HG02870 (cell line): ENCODE results near the gene CDH12.
"Not testable (repeated sequence)": the region's sequence is repeated elsewhere in the genome, so short reads cannot be mapped to it uniquely, and the experiment has no call there.

Experiments
- ATAC-seq: cut with Tn5 transposase; IDR thresholded peaks from one replicate; pipeline ENCODE4 v1.9.1; 2021; ENCODE audit warnings: mild to moderate bottlenecking, moderate library complexity; ENCODE audit not compliant: unreplicated experiment

Gene CDH12

DNA sequence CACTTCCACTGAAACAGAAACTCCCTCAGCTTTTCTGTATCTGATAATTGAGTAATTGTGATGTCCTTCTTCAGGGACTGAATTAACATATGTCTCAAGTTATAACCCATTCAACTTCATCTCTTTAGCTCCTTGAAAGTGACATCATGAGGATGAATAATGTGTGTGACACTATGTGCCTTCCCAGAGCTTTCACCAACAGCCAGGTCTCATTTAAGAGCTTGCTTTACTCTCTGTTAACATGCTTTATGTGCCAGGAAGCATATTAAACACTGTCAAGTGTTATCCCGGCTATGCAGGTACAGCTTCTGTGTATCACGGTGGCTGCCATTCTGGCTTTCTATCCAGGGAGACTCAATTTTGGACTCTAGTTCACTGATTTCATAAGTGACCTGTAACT, 799.9 kb downstream of the CDH12 start:
- no peak for ATAC-seq

DNA sequence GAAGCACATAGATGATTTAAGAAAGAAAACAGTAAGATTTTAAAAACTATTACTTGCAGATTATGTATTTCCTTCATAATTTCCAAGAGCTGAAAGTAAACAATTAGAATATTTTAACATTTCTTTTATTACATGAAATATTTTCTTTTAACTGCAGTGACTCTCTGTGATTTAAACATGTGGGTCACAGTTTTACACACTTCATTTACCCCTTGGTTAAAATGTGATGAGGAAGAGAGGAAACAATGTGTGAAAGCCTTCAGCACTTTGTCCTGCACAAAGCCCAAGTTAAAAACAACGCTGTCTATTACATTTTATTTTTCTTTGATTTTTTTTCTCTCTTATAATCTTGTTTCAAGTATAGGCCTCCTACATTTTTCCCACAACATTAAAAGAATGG, 801.3 kb downstream of the CDH12 start:
- ATAC-seq = no peak

DNA sequence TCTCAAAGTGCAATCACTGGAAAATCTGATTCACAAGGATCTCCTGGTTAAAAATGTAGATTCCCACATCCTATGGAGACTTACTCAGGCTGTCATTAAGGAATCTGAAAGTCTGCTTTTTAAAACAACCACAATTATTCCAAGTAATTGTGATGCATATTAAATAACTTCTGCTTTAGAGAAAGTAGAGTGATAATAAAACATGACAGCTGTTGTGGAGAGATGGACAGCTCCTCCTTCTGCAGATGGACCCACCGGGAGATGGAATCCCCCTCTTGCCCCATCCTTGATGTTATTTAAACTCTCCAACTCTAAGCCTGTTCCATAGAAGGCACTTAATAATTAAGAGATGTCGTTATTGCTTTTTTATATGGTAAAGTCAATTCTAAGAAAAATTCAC, 802.2 kb downstream of the CDH12 start:
- no peak for ATAC-seq

DNA sequence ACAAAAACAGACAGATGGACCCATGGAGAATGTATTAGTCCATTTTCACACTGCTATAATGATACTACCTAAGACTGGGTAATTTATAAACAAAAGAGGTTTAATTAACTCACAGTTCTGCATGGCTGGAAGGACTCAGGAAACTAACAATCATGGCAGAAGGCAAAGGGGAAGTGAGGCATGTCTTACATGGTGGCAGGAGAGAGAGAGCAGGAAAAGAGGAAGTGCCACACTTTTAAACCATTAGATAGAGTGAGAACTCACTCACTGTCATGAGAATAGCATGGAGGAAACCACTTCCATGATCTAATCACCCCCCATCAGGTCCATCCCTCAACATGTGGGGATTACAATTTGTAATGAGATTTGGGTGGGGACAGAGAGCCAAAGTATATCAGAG, 808.9 kb downstream of the CDH12 start:
- ATAC-seq = no peak

DNA sequence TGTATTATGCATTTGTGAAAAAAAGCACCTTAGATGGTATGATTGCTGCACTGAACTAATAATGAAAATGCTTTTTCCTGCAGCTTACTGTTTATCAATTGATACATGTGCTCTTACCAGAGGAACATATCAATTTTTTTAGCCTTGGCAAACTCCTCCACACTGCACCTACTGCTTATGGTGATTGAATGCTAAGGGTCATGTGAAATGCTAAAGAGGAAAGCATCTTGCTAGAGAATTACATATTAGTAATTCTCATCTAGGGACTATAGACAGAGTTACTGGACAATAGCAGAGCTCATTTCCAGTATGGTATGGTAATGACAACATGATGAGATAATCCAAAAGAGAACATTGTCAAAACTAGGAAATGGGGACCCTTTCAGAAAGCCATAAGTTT, 817.1 kb downstream of the CDH12 start:
- ATAC-seq = no peak

DNA sequence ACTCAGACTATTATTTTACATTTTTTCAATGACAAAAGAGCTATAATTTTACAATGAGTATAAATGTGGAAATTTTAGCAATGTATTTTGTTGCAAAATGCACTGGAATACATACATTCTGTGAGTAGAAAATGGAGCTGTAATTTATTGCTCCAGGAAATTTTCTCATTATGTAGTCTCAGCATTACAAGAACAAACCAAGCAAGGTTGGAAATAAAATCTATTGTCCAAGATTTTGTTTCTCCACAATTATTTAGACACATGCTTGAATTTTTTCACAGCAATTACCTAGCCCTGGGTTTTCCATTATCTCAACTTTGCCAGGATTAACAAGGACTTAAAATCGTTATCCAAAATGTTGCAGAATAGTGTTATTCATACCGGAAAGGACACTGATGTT, 820.1 kb downstream of the CDH12 start:
- no peak for ATAC-seq

DNA sequence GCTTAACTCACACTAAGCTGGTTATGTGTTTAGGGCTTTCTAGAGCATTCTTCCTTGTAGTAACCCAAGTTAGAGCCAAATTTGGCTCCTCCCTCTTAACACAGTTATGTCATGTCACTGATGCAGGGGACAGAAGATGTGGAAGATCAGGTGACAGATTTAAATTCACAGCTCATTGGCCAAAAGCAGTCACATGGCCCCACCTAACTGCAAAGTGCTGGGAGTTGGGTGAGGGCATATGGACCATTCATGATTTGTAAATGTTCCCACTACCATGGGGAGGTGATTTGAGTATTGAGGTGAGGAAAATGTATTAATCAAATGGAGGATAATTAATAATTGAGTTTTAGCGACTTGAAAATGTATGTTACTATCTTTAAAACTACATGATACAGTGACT, 829.4 kb downstream of the CDH12 start:
- ATAC-seq = no peak

DNA sequence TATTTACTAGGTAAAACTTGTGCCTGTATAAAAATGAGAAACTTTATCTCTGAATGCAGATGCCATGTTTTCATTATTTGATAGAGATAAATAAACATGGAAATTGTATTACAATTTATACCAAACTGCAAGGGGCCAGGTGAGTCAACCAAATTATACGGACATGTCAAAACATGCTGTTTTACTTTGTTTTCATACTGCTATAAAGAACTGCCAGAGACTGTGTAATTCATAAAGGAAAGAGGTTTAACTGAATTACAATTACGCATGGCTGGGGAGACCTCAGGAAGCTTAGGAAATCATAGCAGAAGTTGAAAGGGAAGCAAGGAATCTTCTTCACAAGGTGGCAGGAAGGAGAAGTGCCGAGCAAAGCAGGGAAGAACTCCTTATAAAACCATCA, 840.3 kb downstream of the CDH12 start:
- ATAC-seq = not testable (repeated sequence)

DNA sequence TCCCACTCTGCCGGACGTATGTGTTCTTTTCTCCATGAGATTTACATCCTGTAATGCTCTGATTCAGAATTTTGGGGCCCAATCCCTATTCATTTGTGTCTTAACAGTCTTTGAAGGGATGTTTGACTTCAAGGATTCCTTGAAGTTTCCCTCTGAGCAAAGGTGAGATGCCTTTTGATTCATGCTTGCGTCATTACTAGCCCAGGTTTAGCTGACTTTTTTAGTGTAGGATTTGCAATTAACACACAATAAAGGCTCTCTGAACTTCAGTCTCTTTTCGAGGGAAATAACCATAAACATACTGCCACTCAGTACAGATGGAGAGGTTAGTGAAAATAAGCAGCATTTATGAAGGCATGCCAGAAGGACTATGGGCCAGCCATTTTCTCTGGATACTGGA, 842.3 kb downstream of the CDH12 start:
- not testable (repeated sequence) for ATAC-seq

DNA sequence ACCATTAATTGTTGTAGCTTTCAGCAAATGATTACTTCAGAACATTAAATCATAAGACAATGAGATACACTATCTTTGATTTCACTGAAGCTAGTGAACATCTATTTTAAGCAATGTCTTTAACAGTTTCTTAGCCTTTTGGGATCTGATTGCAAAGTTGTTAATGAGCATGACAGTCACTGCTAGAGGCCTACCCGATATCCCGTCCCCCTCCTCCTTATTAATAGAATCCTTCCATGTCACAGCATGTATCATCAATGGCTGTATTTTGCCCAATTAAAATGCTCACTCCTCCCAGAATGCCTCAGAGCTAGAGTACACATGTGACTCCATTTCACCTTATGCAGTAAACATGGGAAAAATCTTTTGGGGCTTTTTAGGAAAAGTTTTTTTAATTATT, 852.0 kb downstream of the CDH12 start:
- ATAC-seq = not testable (repeated sequence)

DNA sequence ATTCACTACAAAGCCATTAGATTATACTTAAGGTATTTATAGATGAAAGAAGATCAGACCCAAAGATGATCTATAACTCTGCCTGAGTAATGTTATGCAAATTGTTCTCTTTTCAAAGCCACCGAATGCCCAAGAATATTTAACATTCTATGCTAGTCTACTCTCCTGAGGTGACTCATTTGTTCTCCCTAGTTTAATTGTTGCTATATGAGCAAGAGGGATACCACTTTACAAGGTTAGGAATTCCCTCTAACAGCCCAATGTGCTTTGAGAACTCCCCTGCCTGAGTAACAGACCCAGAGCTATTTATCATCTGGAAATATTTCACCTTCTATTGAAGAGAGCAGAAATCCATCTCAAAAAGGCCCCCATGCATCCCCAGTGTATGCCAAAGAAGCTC, 867.3 kb downstream of the CDH12 start:
- not testable (repeated sequence) for ATAC-seq

DNA sequence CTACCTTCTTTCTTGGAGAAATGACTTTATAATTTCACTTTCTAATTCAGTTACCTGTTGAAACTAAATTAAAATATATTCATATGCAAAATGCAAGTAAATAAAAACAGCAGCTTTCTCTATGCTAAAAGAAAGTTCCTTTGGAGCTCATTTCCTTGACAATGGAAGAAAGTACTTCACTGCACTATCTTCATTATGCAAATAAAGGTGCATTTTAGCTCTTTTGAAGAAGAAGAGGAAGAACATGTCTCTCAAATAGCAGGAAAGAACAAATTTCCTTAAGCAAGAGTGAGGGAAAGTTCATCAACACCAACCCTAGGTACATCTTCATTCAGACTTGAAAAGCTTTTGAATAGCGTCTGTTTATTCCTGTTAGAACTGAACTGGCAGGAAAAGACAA, 901.6 kb downstream of the CDH12 start:
- ATAC-seq = not testable (repeated sequence)

DNA sequence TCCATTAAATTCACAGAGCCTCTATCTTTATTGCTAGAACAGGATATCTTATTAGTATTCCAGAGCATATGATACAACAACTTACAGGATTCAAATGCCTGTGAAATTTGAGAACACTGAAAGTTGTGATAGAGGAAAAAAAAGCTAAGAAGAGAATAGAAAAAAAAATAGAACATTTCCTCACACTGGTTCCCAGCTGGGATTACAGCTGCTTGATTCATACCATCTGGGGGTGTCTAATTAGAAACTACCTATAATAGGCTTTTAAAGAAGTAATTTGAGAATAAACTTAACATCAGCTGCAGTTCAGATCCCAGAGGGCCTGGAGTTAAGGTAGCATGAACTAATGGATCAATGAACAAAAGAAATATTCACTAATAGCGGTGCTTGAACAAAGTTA, 922.0 kb downstream of the CDH12 start:
- no peak for ATAC-seq

DNA sequence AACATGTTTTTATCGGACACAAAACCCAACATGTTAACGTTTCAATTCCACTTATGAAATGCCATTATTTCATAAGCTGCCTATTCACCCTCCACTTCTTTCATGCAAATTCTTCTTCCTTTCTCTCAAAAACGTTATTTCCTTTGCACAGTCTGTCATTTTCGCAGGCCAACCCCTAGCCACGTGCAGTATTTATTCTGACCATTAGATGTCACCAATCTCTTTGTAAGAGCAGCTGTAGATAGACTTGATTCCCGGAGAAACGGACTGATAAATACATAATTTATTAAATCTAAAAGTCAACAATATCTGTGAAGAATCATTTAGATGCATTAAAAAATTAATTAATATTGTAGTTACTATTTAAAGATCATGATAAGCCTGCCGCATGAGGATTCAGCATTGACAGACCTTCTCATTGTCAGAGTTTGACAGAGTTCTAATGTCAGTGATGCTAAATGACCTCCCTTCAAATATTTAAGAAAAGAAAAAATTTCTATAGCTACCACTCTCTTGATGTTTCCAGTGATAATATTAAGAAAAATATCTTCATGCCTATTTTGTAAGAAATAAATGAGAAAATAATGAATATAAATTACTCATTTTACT, 933.6 kb downstream of the CDH12 start:
- peak; percentile 96 for ATAC-seq

DNA sequence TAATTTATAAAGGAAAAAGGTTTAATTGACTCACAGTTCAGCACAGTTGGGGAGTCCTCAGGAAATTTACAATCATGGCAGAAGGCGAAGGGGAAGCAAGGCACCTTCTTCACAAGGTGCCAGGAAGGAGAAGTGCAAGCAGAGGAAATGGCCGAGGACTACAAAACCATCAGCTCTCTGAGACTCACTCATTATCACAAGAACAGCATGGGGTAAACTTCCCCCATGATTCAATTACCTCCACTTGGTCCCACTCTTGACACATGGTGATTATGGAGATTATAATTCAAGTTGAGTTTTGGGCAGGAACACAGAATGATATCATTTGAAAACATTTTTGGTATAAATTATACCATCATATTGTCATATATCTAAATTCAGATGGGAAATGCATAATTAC, 934.7 kb downstream of the CDH12 start:
- ATAC-seq = no peak

DNA sequence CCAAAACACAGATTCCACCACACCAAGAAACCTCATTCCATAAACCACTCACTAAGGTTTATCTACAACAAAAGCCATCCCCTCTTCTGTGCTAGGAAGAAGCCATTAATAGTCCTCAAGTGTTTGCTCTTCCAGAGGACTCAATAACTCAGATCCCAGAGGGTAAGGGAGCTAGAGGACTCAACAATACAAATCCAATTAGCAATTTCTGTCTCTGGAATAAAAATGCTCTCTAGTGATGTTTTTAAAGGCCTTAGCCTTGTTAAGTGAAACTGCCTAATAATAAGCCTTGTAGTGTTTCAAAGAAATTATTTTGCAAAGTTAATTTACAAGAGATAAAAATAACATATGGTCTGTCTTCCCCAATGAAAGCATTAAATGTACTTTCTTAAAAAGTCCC, 942.4 kb downstream of the CDH12 start:
- no peak for ATAC-seq

DNA sequence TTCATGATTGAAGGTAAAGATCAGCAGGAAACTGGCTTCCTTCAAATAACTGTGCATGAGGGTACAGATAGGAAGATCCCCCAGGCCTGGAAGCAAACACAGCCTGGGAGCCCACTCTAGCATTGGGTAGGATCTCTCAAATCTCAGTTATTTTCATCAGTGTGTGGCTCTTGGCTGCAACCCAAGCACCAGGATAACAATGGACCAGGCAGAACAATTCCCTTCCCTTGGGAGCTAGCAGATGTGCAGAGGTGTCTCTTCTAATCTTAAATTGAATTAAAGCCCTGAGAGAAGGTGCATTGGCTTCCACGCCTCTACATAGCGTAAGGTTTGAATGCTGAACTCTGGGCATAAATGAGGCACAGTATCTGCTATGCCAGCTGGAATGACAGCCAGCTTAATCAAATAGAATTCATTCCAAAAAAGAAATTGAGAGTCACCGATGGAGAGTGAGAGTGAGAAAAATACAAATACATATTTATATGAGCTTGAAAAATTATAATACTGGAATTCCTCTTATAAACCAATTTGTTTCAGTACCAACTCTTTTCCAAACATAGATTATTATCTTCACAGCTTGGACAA, 957.3 kb downstream of the CDH12 start:
- no peak for ATAC-seq

DNA sequence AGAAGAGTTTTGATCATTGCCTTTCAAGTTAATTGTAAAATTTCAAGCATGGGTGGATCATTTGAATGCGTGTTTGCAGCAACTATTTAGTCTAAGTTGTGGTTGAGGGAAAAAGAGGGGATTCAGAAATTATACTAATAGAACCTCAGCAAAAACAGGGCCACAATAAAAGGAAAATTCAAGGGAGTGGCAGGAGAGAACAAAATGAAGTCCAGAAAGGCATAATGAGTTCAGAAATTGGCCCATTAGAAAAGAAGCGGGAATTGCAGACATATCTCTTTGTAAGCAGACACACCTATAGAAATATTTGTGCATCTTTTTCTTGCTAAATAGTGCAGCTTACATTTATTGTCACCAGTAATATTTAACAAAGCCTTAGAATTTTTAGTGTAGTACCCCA, 960.0 kb downstream of the CDH12 start:
- ATAC-seq = no peak

DNA sequence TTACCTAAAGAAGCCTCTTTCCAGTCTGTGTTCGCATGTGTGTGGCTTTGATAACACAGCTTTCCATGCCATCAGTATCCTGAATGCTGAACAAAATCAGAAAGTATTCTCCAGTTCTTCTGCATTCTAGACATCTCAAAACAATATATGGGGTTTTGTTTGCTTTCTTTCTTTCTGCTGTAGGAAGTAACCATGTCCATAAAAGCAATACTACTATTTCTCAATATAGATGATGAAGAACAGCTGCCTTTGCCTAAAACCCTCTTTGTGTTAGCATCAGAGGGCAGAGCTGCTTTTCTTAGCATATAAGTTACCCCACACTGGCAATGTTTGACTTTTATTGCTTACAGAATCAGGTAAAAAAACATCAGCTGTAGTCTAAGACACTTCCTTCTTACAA, 963.6 kb downstream of the CDH12 start:
- ATAC-seq = no peak

DNA sequence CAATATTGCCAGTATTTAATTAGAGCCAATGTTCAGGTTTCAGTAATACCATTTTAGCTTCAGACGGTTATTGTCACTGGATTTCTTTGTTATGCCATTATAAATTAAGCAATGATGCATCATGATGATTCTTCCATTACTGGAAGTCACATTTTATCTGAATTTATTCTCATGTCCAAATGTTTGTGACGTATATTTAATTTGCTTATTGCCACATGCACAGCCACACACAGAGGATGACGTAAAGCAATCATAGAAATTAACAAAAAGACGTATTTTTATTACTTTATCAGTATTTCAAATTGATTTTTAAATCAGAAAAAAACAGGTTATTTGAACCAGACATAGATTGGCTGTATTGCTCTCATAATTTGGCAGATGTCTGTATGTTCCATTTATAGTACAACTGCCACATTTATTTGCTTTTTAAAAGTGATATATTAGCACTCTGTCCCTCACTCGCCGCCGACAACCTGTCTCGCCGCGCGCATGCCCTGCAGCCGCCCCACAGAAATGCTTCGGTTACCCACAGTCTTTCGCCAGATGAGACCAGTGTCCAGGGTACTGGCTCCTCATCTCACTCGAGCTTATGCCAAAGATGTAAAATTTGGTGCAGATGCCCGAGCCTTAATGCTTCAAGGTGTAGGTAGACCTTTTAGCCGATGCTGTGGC, 970.9 kb downstream of the CDH12 start:
- no peak for ATAC-seq

DNA sequence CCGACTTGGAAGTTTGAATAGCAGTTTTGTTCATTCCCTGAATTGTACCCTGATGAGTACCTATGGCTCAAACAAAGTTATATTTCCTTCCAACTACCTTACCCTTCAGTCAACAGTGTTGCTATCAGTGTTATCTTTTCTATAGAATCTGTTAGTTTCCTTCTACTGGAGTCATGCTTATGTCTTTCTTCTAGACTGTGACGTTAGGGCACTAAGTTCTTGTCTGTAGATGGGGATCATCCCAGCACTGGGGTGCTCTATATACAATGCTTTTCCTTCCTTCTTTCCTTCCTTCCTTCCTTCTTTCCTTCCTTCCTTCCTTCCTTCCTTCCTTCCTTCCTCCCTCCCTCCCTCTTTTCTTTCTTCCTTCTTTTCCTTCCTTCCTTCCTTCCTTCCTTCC, 973.0 kb downstream of the CDH12 start:
- no peak for ATAC-seq

DNA sequence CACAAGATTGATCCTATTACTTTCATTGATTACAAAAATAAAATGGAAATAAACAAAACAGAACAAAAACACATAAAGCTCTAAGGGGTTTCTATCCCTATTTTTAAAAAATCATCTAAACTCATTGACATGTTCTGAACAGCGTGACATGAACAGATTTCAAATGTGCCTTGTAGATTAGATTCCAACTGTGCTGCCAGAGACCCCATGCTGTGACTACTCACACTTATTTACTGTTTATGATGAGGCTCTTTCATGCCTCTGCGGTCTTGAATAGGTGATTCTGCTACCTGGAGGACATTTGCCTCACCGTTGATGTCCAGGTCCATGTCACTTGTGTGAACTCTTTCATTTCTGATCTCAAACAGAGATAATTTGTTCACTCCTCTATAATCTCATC, 990.2 kb downstream of the CDH12 start:
- no peak for ATAC-seq

DNA sequence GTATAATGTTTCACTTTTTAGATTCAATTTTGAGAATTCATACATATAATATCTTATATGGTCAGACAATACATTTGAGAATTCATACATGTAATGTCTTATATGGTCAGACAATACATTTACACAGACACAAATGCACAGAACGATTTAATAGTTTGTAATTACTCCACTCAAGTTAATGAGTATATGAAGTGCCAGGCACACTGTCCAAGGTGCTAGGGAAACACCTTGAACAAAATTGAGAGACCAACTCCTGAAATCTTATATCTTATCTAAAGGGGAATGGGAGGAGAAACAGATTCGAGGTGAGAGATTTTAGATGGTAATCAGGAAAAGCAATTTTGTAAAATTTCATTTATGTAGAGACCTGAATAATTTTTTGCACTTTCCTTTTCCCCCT, 994.7 kb downstream of the CDH12 start:
- no peak for ATAC-seq
